Gastrocnemius medialis (tissue), 4 donors: Measurements from ENCODE around the gene BGLAP.

Experiments
- CTCF ChIP-seq, 5 experiments: fragments of 450-650 bp in 3 of 5; fragments of 200-600 bp in 2 of 5; sonication (generic) in 2 of 5; IDR thresholded peaks in 4 of 5; conservative IDR thresholded peaks in 1 of 5; 1 replicate in 4 of 5; 2 replicates in 1 of 5; pipeline ENCODE4 v1.5.1; 2016 to 2019; ENCODE audit warnings: antibody characterized with exemption in 5 of 5, mild to moderate bottlenecking in 3 of 5, moderate library complexity in 3 of 5
- POLR2A ChIP-seq, 2 donors: fragments of 450-650 bp; IDR thresholded peaks; one replicate each; pipeline ENCODE4 v1.6.1; 2017; ENCODE audit warnings: antibody characterized with exemption in 2 of 2, mild to moderate bottlenecking in 2 of 2, moderate library complexity in 2 of 2

GRCh38 chr1:156266051-156266450 lies 24.1 kb downstream of the BGLAP start:
- TF ChIP-seq POLR2A (IDR thresholded peaks at IDR 0.05) (no peak), CTCF (IDR thresholded peaks at IDR 0.05 in 4 of 5, conservative IDR thresholded peaks at IDR 0.05 in 1 of 5) (no peak)
